ENCODE data around the gene ANKLE2. TPM values are rescaled to one million over a fixed set of nuclear protein-coding genes. Genes with fewer than 3 reads are reported as not detected.

The ANKLE2 gene
- total and polyA plus RNA-seq, 2 of the 8 experiments (the other 6 are each of a cell fraction or from before 2014, with no cell fraction given) = 41.0 to 64.9 TPM

- TF ChIP-seq SIX5 (IDR thresholded peaks at IDR 0.05; ENCODE audit: low read depth, low read length) = no peak
- TF ChIP-seq SP4 (IDR thresholded peaks at IDR 0.05; ENCODE audit: low read length) = no peak
Observed at GRCh38 chr12:132779781-132780353, 18.2 kb upstream of the ANKLE2 start (continued).

Measured in H1 (cell line).